ENCODE measurements around the gene TMEM178B.

Gene TMEM178B

DNA sequence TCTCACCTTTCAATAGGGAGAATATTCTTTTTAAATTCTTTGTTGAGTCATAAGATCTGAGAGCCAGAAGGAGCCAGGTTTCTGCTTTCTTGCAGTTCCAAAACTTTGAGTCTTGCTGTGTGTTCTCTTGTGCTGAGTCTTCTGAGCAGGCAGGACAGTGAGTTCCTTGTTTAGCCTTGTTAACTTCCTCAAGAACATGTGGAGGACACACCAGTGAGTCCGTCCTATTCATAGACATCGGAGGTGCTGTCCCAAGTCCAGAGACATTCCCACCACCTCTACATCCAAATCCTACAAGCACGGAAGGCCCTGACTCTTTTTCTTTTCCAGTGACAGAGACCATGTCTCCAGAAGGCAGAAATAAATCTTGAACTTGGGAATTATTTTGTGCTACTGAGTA is 342.1 kb downstream of the TMEM178B start:
- no peaks in the 10 kb centered on the region for H3K4me1 ChIP-seq
- H3K4me3 ChIP-seq, result no peak overlapping the region
- H3K27me3 ChIP-seq, result no peaks in the 10 kb centered on the region
- no peaks in the 10 kb centered on the region for H3K36me3 ChIP-seq
- H3K27ac ChIP-seq, result no peak overlapping the region
- intact Hi-C loops (cut with DNase I; ENCODE audit: low total_unique reads), result no loop called here
- TF ChIP-seq, protein P1, sequence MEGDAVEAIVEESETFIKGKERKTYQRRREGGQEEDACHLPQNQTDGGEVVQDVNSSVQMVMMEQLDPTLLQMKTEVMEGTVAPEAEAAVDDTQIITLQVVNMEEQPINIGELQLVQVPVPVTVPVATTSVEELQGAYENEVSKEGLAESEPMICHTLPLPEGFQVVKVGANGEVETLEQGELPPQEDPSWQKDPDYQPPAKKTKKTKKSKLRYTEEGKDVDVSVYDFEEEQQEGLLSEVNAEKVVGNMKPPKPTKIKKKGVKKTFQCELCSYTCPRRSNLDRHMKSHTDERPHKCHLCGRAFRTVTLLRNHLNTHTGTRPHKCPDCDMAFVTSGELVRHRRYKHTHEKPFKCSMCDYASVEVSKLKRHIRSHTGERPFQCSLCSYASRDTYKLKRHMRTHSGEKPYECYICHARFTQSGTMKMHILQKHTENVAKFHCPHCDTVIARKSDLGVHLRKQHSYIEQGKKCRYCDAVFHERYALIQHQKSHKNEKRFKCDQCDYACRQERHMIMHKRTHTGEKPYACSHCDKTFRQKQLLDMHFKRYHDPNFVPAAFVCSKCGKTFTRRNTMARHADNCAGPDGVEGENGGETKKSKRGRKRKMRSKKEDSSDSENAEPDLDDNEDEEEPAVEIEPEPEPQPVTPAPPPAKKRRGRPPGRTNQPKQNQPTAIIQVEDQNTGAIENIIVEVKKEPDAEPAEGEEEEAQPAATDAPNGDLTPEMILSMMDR (IDR thresholded peaks at IDR 0.05), result no peak
- no peak for DNase-seq
- H3K9me3 ChIP-seq, result no peaks in the 10 kb centered on the region

DNA sequence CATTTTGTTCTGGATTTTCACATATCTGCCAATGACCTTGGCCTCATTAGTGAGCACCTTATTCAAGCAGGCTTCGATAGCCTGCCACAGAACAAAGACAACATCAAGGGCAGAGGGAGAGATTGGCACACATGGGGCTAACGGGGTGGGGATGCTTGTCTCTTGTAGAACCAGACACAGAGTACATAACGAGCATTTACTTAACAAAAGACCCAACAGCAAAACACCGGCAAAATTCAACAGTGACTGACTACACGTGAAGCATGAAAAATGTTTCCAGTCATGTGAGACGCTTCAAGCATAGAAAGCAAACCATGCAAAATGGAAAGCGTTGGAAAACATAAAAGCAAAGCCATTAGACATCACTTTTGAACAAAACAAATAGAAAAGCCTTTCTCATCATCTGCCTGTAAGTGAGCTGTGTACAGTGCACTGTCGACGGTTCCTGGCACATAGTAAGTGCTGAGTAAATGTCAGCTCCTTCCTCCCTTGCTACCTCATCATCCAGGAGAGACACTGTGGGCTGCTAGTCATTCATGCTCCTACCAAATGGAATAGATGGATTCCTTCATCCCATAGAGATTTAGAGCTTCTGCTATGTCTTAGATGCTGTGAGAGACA is 342.9 kb downstream of the TMEM178B start:
- DNase-seq, result no peak
- intact Hi-C loops (cut with DNase I; ENCODE audit: low total_unique reads), result no loop called here
- H3K9me3 ChIP-seq, result no peaks in the 10 kb centered on the region
- TF ChIP-seq, protein P1 (IDR thresholded peaks at IDR 0.05), result no peak
- no peaks in the 10 kb centered on the region for H3K36me3 ChIP-seq
- no peak overlapping the region for H3K4me3 ChIP-seq
- H3K27ac ChIP-seq, result no peak overlapping the region
- H3K4me1 ChIP-seq, result no peaks in the 10 kb centered on the region
- no peaks in the 10 kb centered on the region for H3K27me3 ChIP-seq

DNA sequence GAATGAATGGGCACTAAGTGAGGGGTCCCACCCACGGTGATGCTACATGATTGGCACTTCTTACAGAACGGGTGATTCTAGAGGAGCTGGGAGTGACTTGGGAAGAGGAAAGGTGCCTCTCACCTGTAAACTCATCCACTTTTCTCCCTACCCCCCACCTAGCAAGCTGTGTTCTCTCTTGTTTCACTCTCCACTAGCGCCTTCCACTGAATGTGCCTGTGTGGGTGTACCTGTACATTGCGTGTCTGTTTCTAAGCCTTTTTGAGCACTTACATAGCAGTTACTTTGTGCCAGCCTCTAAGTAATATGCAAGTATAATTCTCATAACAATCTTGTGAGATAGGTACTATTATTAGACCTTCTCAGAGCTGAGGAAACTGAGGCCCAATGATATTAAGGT is 343.6 kb downstream of the TMEM178B start:
- H3K27me3 ChIP-seq, result no peaks in the 10 kb centered on the region
- no peak overlapping the region for H3K4me3 ChIP-seq
- intact Hi-C loops (cut with DNase I; ENCODE audit: low total_unique reads), result no loop called here
- no peak for DNase-seq
- TF ChIP-seq, protein P1 (IDR thresholded peaks at IDR 0.05), result no peak
- no peaks in the 10 kb centered on the region for H3K4me1 ChIP-seq
- no peaks in the 10 kb centered on the region for H3K9me3 ChIP-seq
- H3K36me3 ChIP-seq, result no peaks in the 10 kb centered on the region
- no peak overlapping the region for H3K27ac ChIP-seq

DNA sequence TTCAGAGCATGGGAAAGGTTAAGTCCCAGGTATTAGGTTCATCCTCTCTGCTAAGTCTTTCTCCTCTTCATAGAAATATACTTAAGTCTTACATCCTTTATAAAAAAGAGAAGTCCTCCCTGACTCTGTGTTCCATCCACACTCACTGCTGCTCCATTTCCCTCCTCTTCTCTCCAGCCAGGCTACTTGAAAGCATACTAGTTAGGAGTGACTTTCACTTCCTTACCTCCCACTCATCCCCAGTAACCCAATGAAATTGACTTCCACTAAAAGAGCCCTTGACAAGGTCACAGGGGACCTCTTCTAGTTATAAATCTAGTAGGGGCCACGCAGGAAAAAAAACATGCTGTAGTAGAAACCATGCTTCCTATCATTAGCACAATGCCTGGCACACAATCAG is 344.2 kb downstream of the TMEM178B start:
- Histone ChIP-seq H3K4me3 (no peak overlapping the region), H3K4me1 (no peaks in the 10 kb centered on the region), H3K27ac (no peak overlapping the region), H3K9me3 (no peaks in the 10 kb centered on the region), H3K36me3 (no peaks in the 10 kb centered on the region), H3K27me3 (no peaks in the 10 kb centered on the region)
- intact Hi-C loops (cut with DNase I; ENCODE audit: low total_unique reads), result no loop called here
- TF ChIP-seq, protein P1 (IDR thresholded peaks at IDR 0.05), result no peak
- no peak for DNase-seq

DNA sequence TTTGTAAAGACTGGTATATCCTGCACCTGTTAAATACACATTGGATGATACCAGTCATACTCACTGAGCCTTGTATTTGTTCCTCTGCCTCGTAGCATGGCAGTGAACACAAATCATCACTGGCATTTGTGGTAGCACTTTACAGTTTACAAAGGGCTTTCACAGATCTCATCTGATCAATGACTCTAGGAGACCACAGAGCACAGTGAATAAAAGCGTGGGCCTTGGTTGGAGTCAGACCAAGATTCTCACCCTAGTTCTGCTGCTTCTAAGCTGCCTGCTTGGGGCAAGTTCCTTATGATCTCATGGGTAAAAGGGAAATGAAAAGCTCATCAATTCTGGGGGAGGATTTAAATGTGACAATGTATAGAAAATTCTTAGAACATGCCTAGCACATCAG is 347.4 kb downstream of the TMEM178B start:
- TF ChIP-seq, protein P1 (IDR thresholded peaks at IDR 0.05), result no peak
- Histone ChIP-seq H3K4me3 (no peak overlapping the region), H3K4me1 (no peaks in the 10 kb centered on the region), H3K27ac (no peak overlapping the region), H3K27me3 (no peaks in the 10 kb centered on the region), H3K9me3 (no peaks in the 10 kb centered on the region), H3K36me3 (no peaks in the 10 kb centered on the region)
- DNase-seq, result no peak
- intact Hi-C loops (cut with DNase I; ENCODE audit: low total_unique reads), result loop anchor here (10.0 kb wide), 1 partner anchor 527 kb away; no protein-coding TSS in a partner anchor

DNA sequence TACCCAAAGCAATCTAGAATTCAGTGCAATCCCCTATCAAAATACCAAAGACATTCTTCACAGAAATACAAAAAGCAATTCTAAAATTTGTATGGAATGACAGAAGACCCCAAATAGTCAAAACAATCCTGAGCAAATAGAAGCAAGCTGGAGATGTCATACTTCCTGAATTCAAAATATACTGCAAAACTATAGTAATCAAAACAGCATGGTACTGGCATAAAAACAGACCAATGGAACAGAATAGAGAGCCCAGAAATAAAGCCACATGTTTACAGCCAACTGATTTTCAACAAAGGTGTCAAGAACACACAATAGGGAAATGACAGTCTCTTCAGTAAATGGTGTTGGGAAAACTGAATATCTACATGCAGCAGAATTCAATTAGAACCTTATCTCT is 353.3 kb downstream of the TMEM178B start:
- intact Hi-C loops (cut with DNase I; ENCODE audit: low total_unique reads), result loop anchor here (10.0 kb wide), 1 partner anchor 532 kb away; no protein-coding TSS in a partner anchor
- no peaks in the 10 kb centered on the region for H3K27me3 ChIP-seq
- DNase-seq, result no peak
- peaks cover 0 to 4% (median 4%) of the 10 kb centered on the region in 3 donors for H3K9me3 ChIP-seq
- TF ChIP-seq, protein P1 (IDR thresholded peaks at IDR 0.05), result no peak
- no peak overlapping the region for H3K4me3 ChIP-seq
- H3K27ac ChIP-seq, result no peak overlapping the region
- H3K4me1 ChIP-seq, result no peaks in the 10 kb centered on the region
- no peaks in the 10 kb centered on the region for H3K36me3 ChIP-seq
